GM12878 (cell line): ENCODE measurements around the gene VAV2. TPM values are rescaled to one million over a fixed set of nuclear protein-coding genes. Genes with fewer than 3 reads are reported as not detected.

Experiments
- ATAC-seq: fragments of 200-7000 bp; cut with Tn5 transposase; 3 replicates; pipeline ENCODE4 v1.9.1; 2020; ENCODE audit warnings: mild to moderate bottlenecking, moderate library complexity
- BruUV-seq: library from RNA; stranded (reverse); fragments of 400-500 nt; replicated peaks from 2 replicates; lab custom pipeline; 2021; lab: Mats Ljungman, UMichigan
- CTCF ChIA-PET: fragments of 300-600 bp; sonication (Branson Sonifier 250); formaldehyde crosslinking; extraction: SDS; loops from one replicate; lab custom pipeline; 2021; ENCODE audit warnings: inconsistent platforms; lab: Yijun Ruan, JAX
- POLR2A ChIA-PET: fragments of 350-600 bp; formaldehyde crosslinking; extraction: SDS; loops from one replicate; lab custom pipeline; 2021; ENCODE audit warnings: inconsistent platforms; lab: Charles Lee
- RAD21 ChIA-PET: fragments of 300-600 bp; sonication (Branson Sonifier 250); formaldehyde crosslinking; loops from one replicate; lab custom pipeline; 2023; ENCODE audit warnings: antibody characterized with exemption; ENCODE audit not compliant: unreplicated experiment; lab: Charles Lee
- SMC1A ChIA-PET: fragments of 300-600 bp; sonication (Branson Sonifier 250); formaldehyde crosslinking; loops from one replicate; lab custom pipeline; 2023; ENCODE audit not compliant: unreplicated experiment, uncharacterized antibody; lab: Charles Lee
- DNase-seq: peaks from one replicate; pipeline ENCODE4 v3.0.0-alpha.2; 2011; ENCODE audit warnings: low read depth, low spot score
- FAIRE-seq: peaks from 3 replicates; lab custom pipeline; 2011; peaks lifted over from hg19 to GRCh38; lab: Jason Lieb, UNC
- H2AFZ ChIP-seq: 2 replicates; pipeline ENCODE4 v1.6.0; 2011; ENCODE audit warnings: low read depth, low read length, control low read depth; ENCODE audit not compliant: control insufficient read depth
- H3K27ac ChIP-seq: 2 replicates; pipeline ENCODE4 v1.5.1; 2011; ENCODE audit warnings: control low read depth; ENCODE audit not compliant: control insufficient read depth, insufficient read depth
- H3K27me3 ChIP-seq, 2 experiments: replicated peaks in 1 of 2; 2 replicates each; pipeline versions ENCODE4 v1.6.0 to v1.6.1; 2011; ENCODE audit warnings: low read length in 1 of 2; ENCODE audit not compliant: control insufficient read depth in 2 of 2, insufficient read depth in 2 of 2
- H3K36me3 ChIP-seq, 2 experiments: 2 replicates each; pipeline ENCODE4 v1.5.1; 2011; ENCODE audit warnings: low read length in 1 of 2; ENCODE audit not compliant: control insufficient read depth in 2 of 2, insufficient read depth in 2 of 2
- H3K4me1 ChIP-seq: 2 replicates; pipeline ENCODE4 v1.6.1; 2011; ENCODE audit warnings: mild to moderate bottlenecking, low read length, moderate library complexity, mixed read lengths; ENCODE audit not compliant: control insufficient read depth, insufficient read depth
- H3K4me2 ChIP-seq: 2 replicates; pipeline ENCODE4 v1.6.0; 2011; ENCODE audit warnings: control low read depth; ENCODE audit not compliant: control insufficient read depth, insufficient read depth
- H3K4me3 ChIP-seq: fragments of 200-600 bp; sonication (generic); 2 replicates; pipeline ENCODE4 v1.5.1; 2016
- H3K79me2 ChIP-seq: 2 replicates; pipeline ENCODE4 v1.6.0; 2011; ENCODE audit warnings: low read length; ENCODE audit not compliant: control insufficient read depth, insufficient read depth
- H3K9ac ChIP-seq: 2 replicates; pipeline ENCODE4 v1.8.0; 2011; ENCODE audit warnings: low read length, control low read depth, mixed read lengths; ENCODE audit not compliant: control insufficient read depth, insufficient read depth
- H3K9me3 ChIP-seq: replicated peaks from 3 replicates; pipeline ENCODE4 v1.5.1; 2011; ENCODE audit warnings: mild to moderate bottlenecking, low read length; ENCODE audit not compliant: control insufficient read depth, insufficient read depth
- H4K20me1 ChIP-seq: 2 replicates; pipeline ENCODE4 v1.6.0; 2011; ENCODE audit not compliant: control insufficient read depth, insufficient read depth
- CBFB ChIP-seq: IDR thresholded peaks from 2 replicates; pipeline ENCODE4 v1.6.1; 2016; ENCODE audit warnings: antibody characterized with exemption, low read depth
- CHD4 ChIP-seq: fragments of 200-600 bp; sonication (generic); IDR thresholded peaks from 2 replicates; pipeline ENCODE4 v1.6.1; 2016; ENCODE audit warnings: mild to moderate bottlenecking
- CREM ChIP-seq: IDR thresholded peaks from 2 replicates; pipeline ENCODE4 v1.6.1; 2014; ENCODE audit warnings: antibody characterized with exemption, low read depth
- CUX1 ChIP-seq: IDR thresholded peaks from 2 replicates; pipeline ENCODE4 v1.6.1; 2012; ENCODE audit warnings: improper control_type of control experiment, low read depth, low read length; ENCODE audit not compliant: insufficient replicate concordance
- DPF2 ChIP-seq: fragments of 450-650 bp; IDR thresholded peaks from 2 replicates; pipeline ENCODE4 v1.6.1; 2017; ENCODE audit warnings: mild to moderate bottlenecking
- EP300 ChIP-seq, 2 experiments: fragments of 150-350 bp in 1 of 2; IDR thresholded peaks; 2 replicates each; pipeline ENCODE4 v1.6.1; 2011 to 2012; ENCODE audit warnings: low read depth in 2 of 2, low read length in 2 of 2, borderline replicate concordance in 1 of 2, improper control_type of control experiment in 1 of 2, inconsistent platforms in 1 of 2; ENCODE audit not compliant: control insufficient read depth in 1 of 2
- IKZF2 ChIP-seq, 2 experiments: fragments of 450-650 bp; IDR thresholded peaks; 2 replicates each; pipeline ENCODE4 v1.6.1; 2017; ENCODE audit warnings: mild to moderate bottlenecking in 2 of 2, moderate library complexity in 2 of 2
- MLLT1 ChIP-seq: fragments of 450-650 bp; IDR thresholded peaks from 2 replicates; pipeline ENCODE4 v1.6.1; 2016; ENCODE audit warnings: mild to moderate bottlenecking
- NBN ChIP-seq: fragments of 450-650 bp; IDR thresholded peaks from 2 replicates; pipeline ENCODE4 v1.6.1; 2016
- NR2F1 ChIP-seq: fragments of 450-650 bp; conservative IDR thresholded peaks from 2 replicates; pipeline ENCODE4 v1.6.1; 2017; ENCODE audit warnings: mild to moderate bottlenecking
- PAX5 ChIP-seq: IDR thresholded peaks from 2 replicates; pipeline ENCODE4 v1.6.1; 2011; ENCODE audit warnings: low read depth, low read length, borderline replicate concordance
- PBX3 ChIP-seq: IDR thresholded peaks from 2 replicates; pipeline ENCODE4 v1.6.1; 2011; ENCODE audit warnings: mild to moderate bottlenecking, low read depth, low read length, moderate library complexity; ENCODE audit not compliant: insufficient replicate concordance
- PML ChIP-seq: IDR thresholded peaks from 2 replicates; pipeline ENCODE4 v1.6.1; 2012; ENCODE audit warnings: low read length, inconsistent platforms
- SMC3 ChIP-seq: IDR thresholded peaks from 2 replicates; pipeline ENCODE4 v1.6.1; 2011; ENCODE audit warnings: low read length, improper control_type of control experiment, borderline replicate concordance
- SP1 ChIP-seq: IDR thresholded peaks from one replicate; pipeline ENCODE4 v1.6.1; 2011; ENCODE audit warnings: low read depth, low read length
- STAT3 ChIP-seq: IDR thresholded peaks from 2 replicates; pipeline ENCODE4 v1.6.1; 2011; ENCODE audit warnings: low read depth, low read length, improper control_type of control experiment
- WGBS: methylation state at CpG from one replicate; pipeline ENCODE4 v1.1.6; 2016; ENCODE audit warnings: low lambda C conversion rate; ENCODE audit not compliant: insufficient replicate concordance, insufficient coverage; ENCODE audit errors: missing lambda C conversion rate; 5-methylcytosine and 5-hydroxymethylcytosine counted together
- in situ Hi-C: fragments of 300-500 bp; cut with MboI; formaldehyde crosslinking; loops from 9 replicates; pipeline ENCODE4 v1.14.3; 2018; ENCODE audit warnings: mixed read lengths
- intact Hi-C: fragments of 100-400 bp; cut with micrococcal nuclease; formaldehyde crosslinking; loops from one replicate; pipeline ENCODE4 v1.14.2; 2022; ENCODE audit not compliant: unreplicated experiment
- polyA plus RNA-seq, 11 experiments: library from polyadenylated mRNA; depleted of rRNA in 4 of 11; unstranded in 6 of 11; stranded (reverse) in 5 of 11; fragments of >200 nt; fragmentation: Nextera tagmentation in 4 of 11; fragmentation: Illumina TruSeq in 1 of 11; extraction: Ambion mirVana in 4 of 11; extraction: Trizol in 1 of 11; gene quantifications; 1 replicate in 1 of 11; 2 replicates in 10 of 11; pipeline versions ENCODE4 v1.2.1 to v1.2.3, GENCODE V29; 2011 to 2016; ENCODE audit warnings: inconsistent platforms in 2 of 11, missing spikeins in 2 of 11, low read depth in 1 of 11
- total RNA-seq, 4 experiments: library from RNA; depleted of rRNA in 3 of 4; stranded (reverse); fragments of >200 nt in 3 of 4; fragmentation: Illumina TruSeq in 1 of 4; extraction: Trizol in 1 of 4; gene quantifications; 2 replicates each; pipeline versions ENCODE4 v1.2.1 to v1.2.3, GENCODE V29; 2013 to 2021

Gene VAV2
- total and polyA plus RNA-seq, 10 of the 15 experiments (the other 5 are each of a cell fraction or from before 2014, with no cell fraction given): 0.13 to 43.9 (median 16.9) TPM

- Histone ChIP-seq H3K9me3 (no peaks in the 10 kb centered on the region), H3K9ac (peak overlapping the region; percentile 43; the same call in 1 of the 2 replicates), H3K36me3 (peaks cover 0 to 8% of the 10 kb centered on the region in 2 experiments; a peak in 2 of 4 replicates), H3K27me3 (no peaks in the 10 kb centered on the region), H3K4me1 (peaks cover 39% of the 10 kb centered on the region), H3K79me2 (peaks cover 74% of the 10 kb centered on the region), H3K4me2 (peak overlapping the region; percentile 44), H3K4me3 (peak overlapping the region; percentile 51; the same call in 1 of the 2 replicates), H2AFZ (no peak overlapping the region), H4K20me1 (no peaks in the 10 kb centered on the region), H3K27ac (peak overlapping the region; percentile 91)
- intact Hi-C loops (loop anchor here (1.0 to 2.0 kb wide), 3 partner anchors 9 to 131 kb away; partner anchors contain the start of gene VAV2), in situ Hi-C loops (no loop called here)
- ChIA-PET RAD21 (interaction anchor here (1.1 to 5.0 kb wide), 5 partner anchors 8 to 132 kb away, joined by 3 to 66 read pairs (median 11); no protein-coding TSS in a partner anchor), CTCF (interaction anchor here (1.2 to 4.3 kb wide), 3 partner anchors 9 to 172 kb away, joined by 3 to 34 read pairs (median 26); no protein-coding TSS in a partner anchor), SMC1A (interaction anchor here (1.5 to 3.9 kb wide), 3 partner anchors 9 to 139 kb away, joined by 3 to 58 read pairs (median 25); no protein-coding TSS in a partner anchor), POLR2A (interaction anchor here (0.8 to 4.3 kb wide), 5 partner anchors 9 to 35 kb away, joined by 3 to 54 read pairs (median 14); no protein-coding TSS in a partner anchor)
- WGBS: 1% methylated on average over 29 of the region's 29 CpGs
- ATAC-seq (peak; percentile 61), DNase-seq (peak; percentile 61), FAIRE-seq (peak; percentile 98)
- no TSS peak for BruUV-seq
- TF ChIP-seq CHD4: no peak
- no peak for TF ChIP-seq NR2F1
- peak; percentile 51; the same call in 1 of the 2 replicates for TF ChIP-seq NBN
- TF ChIP-seq CREM: peak; percentile 81
- no peak for TF ChIP-seq SMC3
- TF ChIP-seq PAX5: peak; percentile 79
- no peak for TF ChIP-seq PML
- peak; percentile 28 for TF ChIP-seq SP1
- TF ChIP-seq IKZF2 (IDR thresholded peaks at IDR 0.05): peak; percentile 89 to 91
- TF ChIP-seq MLLT1: peak; percentile 57
- TF ChIP-seq CBFB: peak; percentile 75
- TF ChIP-seq STAT3: no peak
- TF ChIP-seq PBX3: peak; percentile 38
- TF ChIP-seq DPF2: peak; percentile 47
- peak; percentile 60 to 71; a peak in 2 of 4 replicates for TF ChIP-seq EP300 (IDR thresholded peaks at IDR 0.05; ENCODE audit: borderline replicate concordance in 1 of 2, control insufficient read depth in 1 of 2, low read depth in 2 of 2, low read length in 2 of 2)
- TF ChIP-seq CUX1: peak; percentile 60
Measured at GRCh38 chr9:133953976-133954709, 38.0 kb downstream of the VAV2 start.
